ENCODE measurements around the gene ABCF1.

ABCF1 gene

DNA sequence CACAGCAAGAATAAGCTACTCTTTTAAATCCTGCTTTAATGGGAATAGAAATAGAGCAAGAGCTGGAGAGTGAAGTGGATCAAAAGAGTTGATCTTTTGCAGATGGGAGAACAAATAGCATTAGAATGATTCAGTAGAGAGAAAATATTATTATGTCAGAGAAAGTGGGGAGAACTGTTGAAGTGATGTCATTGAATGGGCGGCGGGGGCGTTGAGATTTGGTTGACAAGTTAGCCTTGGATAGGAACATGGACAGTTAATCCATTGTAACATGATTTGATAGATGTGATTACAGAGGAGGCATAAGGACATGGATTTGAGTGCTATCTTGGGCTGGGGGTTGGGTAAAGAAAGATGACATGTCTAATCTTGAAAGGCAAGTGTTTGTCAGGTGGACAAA, 64.6 kb downstream of the ABCF1 start:
- no peak for DNase-seq

DNA sequence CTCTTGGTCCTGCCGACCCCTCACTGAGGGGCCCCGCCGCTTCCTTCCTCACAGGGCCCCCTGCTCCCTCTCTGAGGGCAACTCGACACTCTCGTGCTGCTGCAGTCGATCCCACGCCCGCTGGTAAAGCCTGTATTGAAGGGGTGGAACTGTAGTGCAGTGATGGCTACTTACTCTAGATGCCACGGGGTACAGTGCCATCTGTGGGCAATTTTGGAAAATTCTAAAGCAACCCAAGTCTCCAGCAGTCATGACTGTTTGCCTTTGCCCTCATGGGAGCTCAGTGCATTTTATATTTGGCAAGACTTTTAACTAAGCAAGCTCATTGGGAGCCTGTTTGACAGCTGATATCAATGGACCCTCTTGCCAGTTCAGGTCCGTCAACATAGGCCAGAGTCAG, 69.2 kb downstream of the ABCF1 start:
- DNase-seq: no peak

DNA sequence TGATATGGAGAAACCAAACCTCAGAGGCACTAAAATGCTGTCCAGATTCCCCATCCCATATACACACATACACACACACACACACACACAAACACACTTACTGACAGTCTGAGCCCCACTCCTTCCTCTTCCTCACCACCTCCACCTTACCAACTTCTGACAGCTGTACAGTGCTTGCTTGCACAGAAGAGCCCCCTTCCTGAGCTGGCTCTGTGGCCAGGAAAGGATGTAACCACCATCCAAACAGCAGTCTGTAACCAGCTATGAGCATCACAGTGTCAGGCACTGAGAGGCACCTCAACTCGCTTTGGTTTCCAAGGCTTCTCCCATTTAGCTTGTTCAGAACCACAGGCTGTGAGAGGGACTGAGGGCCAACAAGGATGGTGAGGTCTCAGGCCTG, 69.8 kb downstream of the ABCF1 start:
- DNase-seq: no peak

Measured in activated T-cell treated with anti-CD3 and anti-CD28 coated beads, Interleukin-2, amount 50 U/mL, for 1 hour (primary cell).